ENCODE data around the gene SLIT1.
A peak's percentile ranks its signal among the peaks of the same experiment; 100 is the strongest.
"Not testable (repeated sequence)": the region's sequence is repeated elsewhere in the genome, so short reads cannot be mapped to it uniquely, and the experiment has no call there.

Gene SLIT1

DNA sequence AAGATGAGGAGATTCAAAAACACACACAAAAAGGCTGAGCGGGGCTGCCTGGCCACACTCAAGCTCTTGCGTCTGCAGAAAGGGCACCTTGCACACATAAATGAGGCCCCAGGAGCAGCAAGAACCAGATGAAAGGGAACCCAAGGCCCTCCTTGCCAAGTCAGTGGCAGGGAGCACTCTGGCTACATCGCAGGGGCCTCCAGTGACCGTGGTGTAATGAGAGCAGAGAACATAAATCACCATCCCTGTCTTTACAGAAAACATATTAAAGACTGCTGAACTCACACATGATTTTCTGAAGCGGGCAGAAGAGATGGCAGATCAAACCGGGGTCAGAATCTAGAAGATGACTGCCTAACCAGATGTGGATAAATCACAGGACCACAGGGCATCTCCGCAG lies 80.5 kb downstream of the SLIT1 start:
- no peak for DNase-seq

DNA sequence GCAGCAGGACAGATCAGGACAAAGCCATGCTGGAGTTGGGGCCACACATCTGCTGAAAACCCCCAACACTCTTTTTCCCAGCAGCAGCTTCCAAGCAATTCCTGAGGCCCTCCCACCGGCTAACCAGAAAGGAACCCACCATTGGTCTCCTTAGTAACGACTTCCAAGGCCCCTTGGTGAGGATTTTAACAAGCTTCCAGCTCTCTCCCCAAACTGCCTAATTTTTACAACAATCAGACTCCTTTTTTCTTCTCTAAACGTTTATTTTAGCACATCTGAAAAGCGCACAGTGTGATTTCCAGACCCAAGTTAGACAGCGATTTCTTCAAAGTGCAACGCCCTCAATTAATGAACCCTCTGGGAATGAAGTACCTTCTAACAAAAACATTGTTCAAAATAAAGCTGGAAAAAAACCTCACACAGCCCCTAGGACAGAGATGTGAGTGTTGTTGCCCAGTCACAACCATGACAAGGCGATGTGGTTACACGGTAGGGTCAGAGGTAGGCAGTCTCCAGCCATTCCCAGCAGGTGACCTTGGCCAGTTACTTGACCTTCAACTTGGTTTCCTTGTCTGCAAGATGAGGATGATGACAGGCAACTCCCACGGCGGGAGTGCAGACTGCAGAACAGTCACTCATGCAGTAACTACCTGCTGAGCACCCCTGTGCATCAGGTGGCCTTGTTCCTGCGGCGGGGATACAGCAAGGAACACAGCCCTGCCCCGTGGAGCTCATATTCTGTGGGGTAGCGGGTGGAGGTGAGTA lies 82.3 kb downstream of the SLIT1 start:
- DNase-seq: no peak

DNA sequence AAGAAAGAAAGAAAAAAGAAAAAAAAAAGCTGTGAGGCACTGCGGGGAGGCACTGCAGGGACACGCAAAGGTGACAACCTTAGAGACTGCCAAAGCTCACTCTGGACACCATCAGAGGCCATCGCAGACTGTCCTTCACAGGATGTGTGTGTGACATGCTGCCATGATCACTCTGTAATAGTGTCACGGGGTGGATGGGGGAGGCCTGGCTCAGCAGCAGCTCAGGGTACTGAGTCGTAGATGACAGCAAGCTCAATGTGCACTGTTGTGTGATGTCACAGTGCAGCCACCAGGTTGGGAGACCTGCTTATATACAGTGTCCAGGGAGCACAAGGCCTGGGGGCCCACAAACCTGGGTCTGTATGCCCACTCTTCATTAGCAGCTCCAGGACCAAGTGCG lies 83.3 kb downstream of the SLIT1 start:
- DNase-seq: no peak

DNA sequence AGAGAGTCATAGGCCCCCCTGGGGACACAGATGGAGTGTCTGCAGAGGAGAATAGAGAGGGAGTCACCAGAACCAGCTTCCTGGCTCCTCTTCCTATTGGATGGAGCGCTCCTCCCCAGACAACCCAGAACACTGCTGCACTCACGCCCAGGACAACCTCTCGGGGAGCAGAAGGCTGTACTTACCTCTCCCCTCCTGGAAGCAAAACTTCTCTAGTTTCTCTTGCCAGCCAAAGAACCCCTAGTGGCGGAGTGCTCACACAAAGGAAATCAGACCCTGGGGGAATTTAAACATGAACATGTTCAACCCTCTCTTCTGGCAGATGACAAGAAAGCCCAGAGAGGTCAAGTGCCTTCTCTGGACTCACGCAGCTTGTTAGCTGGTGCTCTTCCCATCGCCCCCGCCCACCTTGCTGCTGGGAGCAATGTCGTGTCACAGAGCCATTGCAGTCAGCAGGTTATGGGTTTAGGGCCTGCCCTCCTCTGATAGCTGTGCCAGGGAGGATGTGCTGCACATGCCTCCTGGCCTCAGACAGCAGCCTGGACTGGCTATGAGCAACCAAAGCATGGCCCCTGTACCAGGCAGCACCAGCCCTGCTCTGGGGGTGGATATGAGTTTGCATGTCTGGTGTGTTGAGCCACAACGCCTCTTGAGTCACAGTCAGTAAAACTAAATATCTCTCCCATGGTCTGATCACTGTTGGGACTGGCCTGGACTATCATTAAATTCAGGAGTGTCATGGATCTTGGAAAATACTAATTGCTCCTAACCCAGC lies 84.4 kb downstream of the SLIT1 start:
- DNase-seq: no peak

DNA sequence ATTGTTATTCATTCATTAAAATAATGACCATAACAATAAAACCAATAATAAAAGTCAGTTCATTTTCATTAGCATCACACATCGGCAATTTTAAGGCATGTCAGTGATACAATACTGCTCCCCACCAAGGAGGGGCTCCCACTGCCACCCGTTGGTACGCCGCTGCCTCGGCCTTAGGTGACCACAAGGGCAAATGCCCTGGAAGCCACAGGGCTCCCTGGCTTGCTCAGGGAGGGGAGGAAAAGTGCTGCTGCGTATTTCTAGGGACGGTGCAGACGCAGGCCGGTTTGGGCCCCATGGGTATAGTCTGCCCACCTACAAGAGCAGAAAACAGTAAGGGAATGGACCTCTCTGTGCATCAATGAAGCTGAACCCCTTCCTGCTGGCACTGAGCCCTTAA lies 85.1 kb downstream of the SLIT1 start:
- DNase-seq: no peak

DNA sequence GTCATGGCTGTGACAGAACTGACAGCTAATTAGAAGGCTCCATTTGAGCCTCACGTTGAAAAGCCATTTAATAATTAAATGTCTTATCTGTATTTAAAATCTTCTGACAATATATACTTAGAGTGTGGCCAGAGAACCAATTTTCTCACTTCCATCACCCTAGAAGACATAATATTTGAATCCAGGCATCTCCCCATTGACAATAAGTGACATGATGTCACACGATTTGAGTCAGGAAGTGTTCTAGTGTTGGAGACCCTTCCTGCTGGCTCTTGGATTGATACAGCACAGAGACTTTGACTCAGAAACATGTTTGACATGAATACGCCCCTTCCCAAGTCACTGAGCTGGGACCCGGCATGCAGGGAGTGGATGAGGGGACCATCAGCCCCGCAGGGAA lies 85.9 kb downstream of the SLIT1 start:
- no peak for DNase-seq

DNA sequence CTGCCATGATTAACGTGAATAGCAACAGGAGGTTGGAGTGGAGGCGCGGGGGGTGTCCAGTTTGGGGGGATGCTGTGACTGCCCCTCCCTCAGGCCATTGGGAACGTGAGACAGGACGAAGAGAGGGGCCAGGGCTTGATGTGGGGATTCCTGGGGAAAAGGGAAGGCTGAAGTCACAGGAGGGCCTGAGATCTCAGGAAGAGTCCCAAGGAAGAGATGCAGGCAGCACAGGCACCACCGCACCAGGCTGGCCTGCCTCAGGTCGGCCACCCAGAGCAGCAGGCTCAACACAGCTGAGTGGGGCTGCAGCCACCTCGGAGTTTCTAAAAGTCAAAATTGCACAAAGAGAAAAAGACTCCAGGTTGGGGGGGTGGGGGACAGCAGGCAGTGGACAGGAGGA lies 86.7 kb downstream of the SLIT1 start:
- no peak for DNase-seq

DNA sequence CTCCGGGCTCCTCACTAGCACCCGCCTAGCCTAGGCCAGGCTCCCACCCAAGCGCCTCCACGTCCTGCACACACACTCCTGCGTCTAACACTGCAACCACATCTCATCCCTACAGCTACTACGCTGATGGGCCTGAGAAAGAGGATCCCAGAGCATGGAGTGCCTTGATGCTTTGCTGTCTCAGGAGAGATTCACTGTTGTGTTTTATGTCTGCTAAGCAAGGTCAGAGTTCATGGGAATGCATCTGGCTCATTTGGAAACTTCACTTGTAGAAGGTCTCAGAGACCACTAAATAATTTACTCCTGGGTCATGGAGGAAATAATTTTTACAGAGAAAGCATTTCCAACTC lies 88.7 kb downstream of the SLIT1 start:
- DNase-seq: no peak

DNA sequence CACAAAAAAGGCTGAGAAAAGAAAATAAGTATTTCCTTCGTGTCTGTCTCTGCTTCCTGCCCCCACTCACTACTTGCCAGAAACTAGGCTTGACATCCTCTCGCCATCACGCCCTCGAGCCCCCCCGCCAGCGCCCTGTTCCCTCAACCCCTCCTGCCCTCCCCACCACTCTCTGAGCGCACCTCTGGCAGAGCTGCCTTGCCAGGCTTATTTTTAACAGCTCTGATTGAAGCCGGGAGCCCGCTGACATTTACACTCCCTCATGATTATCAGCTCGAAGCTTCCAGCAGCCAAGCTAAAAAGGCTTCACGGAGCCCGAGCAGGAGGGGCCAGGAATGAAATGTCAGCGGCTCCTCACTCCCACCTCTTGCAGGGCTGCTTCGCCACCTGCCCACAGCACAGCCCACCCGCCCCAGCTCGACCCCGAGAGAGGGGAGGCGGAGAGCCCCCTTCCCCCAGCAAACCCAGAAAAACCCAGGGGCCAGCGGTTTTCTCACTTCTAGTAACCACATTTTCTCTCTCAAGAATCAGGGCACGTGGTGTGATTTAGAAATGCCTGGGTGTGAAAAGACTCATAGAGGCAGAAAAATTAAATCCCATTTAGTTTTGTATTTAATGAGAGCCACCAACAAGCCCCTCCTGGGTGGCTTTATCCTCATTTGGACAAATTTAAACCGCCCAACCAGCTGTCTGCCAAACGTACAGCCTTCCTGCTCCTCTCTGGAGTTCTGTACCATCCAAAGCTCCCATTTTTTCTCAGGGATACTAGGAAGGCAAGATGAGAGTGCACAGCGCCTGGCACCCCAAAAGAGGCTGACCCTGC lies 89.3 kb downstream of the SLIT1 start:
- DNase-seq: no peak

DNA sequence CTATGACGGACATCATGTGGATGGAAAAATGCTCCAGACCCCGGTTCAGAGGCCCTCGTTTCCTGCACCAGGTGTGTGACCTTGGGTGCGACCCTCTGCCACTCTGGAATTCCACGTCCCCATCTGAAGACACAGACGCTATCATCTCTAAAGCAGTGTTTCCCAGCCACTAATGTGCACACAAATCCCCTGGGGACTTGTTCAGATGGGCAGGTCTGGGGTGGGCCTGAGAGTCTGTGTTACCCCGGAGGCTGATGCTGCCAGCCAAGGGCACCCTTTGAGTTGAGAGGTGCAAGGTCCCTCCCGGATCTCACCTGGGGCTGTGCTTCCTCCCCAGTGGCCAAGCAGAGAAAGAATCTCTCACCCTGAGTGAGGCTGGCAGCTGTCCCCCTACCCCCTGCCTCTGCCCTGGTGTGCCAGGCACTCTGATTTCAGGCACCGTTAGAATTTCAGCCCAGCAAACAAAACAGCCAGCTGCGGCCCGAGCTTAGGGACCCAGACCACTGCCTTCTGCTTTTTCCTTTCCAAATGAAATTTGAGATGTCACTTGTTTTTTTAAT lies 90.0 kb downstream of the SLIT1 start:
- no peak for DNase-seq

DNA sequence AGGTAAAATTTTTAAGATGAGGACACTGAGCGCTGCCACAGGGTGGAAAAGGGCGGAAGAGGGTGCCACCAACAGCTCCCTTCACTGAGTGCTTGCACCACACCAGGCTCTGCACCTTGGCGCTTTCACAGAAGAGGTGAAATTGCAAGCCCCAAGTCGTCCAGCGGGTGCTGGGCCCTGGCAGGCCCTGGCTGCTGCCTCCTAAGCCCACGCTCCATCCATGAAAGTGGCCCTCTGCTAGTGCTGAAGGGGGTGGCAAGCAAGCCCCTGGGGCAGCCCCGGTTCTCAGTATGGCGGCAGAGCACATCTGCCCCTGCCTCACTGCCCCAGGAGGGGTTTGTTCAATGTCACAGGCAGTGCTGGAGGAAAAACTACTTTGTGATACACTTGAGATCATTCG lies 95.1 kb downstream of the SLIT1 start:
- DNase-seq: no peak

DNA sequence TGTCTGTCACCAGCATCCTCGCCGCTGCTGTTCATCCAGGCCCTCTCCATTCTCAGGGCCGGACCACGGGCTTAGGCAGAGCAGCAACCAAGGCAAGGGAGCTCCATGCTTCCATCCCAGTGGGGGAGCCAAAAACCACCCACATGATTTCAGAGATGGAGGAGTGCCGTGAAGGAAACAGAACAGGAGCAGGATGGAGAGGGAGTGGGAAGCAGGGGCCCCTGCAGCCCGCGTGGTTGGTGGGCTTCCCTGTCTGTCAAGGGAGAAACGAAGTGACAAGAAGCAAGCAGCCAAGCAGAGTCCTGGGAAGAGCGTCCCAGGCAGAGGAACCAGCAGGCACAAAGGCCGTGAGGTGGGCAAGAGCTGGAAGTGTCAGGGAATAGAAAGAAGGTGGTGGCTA lies 95.7 kb downstream of the SLIT1 start:
- DNase-seq: no peak

DNA sequence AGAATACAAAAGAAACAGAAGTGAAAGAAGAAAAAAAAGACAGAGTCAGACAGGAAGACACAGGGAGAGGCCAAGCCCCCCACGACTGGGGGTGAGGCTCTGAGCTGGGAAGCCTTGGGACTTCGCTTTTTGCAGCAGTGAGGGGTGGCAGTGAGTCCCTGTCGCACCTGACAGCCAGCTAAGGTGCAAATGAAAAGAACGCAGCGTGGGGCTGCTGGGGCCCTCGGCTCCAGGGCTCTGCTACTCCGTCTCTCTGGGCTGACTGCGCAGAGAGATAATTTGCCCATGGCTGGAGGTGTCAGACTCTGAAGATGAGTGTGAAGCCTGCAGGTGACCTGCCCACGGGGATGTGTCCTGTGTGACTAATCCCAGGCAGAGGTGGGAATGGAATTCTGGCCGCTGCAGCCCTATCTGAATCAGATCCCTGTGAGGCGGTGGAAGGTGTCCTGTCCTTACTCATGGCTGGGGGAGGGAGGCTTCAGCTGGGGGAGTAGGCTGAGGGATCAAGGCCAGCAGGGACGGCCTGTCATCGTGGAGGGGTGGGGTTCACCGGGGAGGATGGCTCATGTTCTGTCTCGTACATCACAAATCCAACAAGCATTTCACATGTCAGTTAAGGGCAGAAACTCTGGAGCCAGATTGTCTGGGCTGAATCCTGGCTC lies 96.4 kb downstream of the SLIT1 start:
- DNase-seq: no peak

DNA sequence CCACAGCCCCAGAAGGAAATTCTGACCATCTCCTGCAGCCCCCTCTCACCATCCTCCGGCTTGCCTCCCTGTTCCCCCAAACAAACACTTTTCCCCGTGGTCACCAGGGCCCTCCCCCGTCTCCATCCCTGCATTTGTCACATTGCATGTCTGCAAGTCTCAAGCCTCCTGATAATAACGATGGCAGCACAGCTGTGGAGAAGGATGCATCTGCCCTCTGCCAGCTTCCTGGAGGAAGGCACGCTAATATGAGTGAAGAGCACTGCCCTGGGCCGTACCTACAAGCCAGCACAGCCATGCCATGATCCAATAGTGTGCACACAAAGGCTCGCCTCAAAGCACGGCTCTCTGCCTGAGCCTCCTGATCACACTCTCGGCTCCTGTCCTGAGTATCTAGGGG lies 98.5 kb downstream of the SLIT1 start:
- no peak for DNase-seq

DNA sequence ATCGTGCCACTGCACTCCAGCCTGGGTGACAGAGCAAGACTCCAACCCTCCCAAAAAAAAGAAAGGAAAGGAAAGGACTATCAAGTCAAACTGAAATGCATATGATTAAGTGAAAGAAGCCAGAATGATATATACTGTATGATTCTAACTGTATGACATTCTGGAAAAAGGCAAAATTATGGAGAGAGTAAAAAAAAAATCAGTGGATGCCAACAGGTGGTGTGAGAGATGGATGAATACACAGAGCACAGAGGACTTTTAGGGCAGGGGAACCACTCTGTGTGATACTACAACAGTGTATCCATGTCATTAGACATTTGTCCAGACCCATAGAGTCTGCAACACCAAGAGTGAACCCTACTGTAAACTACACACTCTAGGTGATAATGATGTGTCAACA lies 99.2 kb downstream of the SLIT1 start:
- no peak for DNase-seq

DNA sequence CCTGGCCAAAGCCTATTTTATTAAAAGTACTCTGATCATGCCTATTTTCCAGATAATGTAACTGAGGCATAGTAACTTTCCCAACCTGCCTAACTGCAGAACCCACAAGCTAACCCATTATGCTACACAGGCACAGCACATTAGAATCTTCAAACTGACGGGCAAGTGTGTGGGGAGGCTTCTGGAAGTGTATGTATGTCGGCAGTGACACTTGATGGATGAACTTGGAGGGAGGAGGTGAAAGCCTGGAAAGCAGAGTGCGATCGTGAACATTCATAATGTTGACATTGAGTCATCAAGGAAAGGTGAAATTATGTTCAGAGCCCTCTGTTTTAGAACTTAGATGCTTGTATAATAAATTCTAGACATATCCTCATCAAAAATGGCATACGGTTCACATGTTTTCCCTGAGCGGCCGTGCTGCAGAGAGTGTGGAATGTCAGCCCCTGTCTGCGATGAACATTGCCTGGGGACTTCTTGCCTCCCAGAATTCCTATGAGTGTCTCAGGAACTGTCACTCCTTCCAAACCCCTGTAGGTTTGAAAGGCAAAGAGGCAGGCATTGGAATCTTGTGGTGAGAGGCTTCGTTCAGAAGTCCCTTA lies 102.4 kb downstream of the SLIT1 start:
- peak; percentile 30 for DNase-seq

DNA sequence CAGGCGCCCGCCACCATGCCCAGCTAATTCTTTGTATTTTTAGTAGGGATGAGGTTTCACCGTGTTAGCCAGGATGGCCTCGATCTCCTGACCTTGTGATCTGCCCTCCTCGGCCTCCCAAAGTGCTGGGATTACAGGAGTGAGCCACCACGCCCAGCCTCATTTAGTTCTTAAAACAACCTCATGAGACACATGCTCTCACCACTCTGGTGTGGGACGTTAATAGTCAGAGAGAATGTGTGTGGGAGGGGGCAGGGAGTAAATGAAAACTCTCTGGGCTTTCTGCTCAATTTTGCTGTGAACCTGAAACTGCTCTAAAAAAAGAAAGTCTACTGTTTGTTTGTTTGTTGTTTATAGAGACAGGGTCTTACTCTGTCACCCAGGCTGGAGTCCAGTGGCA lies 103.2 kb downstream of the SLIT1 start:
- not testable (repeated sequence) for DNase-seq

DNA sequence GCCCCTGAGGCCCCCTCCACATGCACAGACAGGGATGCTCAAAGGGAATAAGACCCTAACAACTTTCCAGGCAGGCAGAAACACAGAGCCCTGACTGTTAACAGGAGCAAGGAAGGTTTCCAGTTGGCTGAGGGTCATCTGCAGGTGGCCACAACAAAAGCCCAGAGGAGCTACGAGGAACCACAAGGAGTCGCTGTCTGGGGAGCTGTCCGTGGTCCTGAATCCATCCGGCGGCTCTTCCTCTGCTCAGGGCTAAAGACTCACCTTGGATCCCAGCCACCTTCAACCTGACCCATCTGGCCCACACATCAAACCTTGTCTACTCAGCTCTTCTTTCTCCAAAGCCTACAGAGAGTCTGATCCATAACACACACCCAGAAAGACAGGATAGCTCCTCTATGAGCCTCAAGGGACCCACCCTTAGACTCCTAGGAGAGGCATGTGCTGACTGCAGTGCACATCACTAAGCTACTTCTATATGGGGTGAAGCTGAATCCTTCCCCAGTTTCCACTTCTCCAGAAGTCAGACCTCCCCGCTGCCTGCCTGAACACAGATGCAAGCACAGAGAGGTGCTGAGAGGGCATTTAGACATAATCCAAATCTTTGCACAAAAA lies 104.0 kb downstream of the SLIT1 start:
- DNase-seq: peak; percentile 40

DNA sequence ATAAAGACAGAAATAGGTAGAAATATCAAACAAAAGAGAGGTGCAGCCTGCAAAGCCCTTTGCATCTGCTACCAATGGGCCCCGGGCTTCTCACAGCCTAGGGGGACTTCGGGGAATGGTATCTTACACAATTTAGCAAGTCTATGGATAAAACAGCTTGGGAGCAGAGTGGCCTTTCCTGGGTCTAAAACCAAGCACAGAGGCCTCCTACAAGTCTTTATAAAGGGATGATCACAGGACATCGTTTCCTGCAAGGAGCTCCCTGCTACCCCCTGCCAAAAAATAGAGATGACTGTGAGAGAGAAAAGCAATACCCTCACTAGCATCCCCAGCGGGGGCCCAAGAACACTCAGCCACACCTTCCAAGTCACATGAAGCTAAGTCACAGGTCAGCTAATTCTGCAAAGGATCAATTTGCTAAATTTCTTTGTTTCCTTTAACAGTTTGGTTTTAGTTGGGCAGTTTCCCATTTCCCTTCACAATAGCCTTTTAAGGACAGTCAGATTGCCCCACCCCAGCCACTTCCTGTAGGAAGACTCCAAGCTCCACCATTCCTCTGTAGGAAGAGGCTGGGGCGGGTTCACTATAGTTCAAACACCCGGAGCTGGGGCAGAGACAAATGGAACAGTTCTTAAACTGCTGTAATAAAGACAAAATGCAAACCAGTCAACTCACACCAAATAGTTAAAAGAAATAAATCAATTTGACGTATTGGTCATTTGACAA lies 105.5 kb downstream of the SLIT1 start:
- no peak for DNase-seq

DNA sequence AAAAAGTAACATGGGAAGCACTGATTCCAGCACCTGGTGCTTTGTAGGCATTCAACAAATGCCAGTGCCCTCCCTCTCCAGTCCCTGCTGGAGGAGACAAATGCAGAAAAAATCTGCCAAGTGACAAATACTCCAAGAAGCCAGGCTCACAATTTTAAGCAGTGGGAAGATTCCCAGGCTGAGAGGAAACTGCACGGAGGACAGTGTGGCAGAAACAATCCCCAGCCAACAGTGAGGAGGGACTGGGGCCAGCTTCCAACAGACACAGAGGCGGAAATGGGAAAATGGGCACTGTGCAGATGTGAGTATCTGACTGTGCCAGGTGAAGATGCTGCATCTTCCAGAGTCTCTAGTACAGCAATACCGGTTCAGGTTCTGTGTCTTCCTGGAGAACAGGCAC lies 106.3 kb downstream of the SLIT1 start:
- no peak for DNase-seq

DNA sequence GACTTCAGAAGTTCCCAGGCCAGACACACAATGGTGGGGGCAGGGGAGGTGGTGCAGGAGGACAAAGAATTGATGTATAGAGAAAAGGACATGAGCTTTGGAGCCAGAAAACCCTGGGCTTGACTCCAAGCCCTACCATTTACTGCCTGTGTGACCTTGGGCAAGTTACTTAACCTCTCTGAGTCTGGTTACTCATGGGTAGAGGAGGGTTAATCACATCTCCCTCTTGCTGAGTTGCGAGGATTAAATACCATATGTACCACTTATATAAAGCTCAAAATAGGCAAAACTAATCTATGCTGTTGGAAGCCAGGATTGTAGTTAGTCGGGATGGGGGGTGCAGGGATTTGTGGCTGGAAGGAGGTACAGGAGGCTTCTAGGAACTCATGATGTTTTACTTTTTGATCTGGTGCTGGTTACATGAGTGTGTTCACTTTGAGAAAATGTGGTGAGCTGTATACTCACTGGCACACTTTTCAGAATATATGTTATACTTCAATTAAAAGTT lies 106.8 kb downstream of the SLIT1 start:
- DNase-seq: no peak

Data from DMS53 (cell line).